WTC11 (cell line): Measurements from ENCODE around the gene YPEL4.

Experiments used
- MAX ChIP-seq: sonication (generic); formaldehyde crosslinking; IDR thresholded peaks from 2 replicates; pipeline ENCODE4 v1.8.0; 2022; ENCODE audit warnings: mild to moderate bottlenecking, missing genetic modification reagents
- MLX ChIP-seq: sonication (generic); formaldehyde crosslinking; IDR thresholded peaks from 2 replicates; pipeline ENCODE4 v1.8.1; 2023; ENCODE audit warnings: mild to moderate bottlenecking, missing genetic modification reagents, moderate library complexity
- MXD4 ChIP-seq: fragments of 250-450 bp; sonication (Bioruptor Pico); IDR thresholded peaks from 2 replicates; pipeline ENCODE4 v1.8.0; 2021; ENCODE audit warnings: mild to moderate bottlenecking, moderate library complexity, borderline replicate concordance
- ZNF138 ChIP-seq: sonication (generic); formaldehyde crosslinking; conservative IDR thresholded peaks from 2 replicates; pipeline ENCODE4 v1.8.1; 2022; ENCODE audit warnings: mild to moderate bottlenecking, moderate library complexity, missing genetic modification reagents
- ZNF396 ChIP-seq: fragments of 250-450 bp; sonication (Bioruptor Pico); IDR thresholded peaks from 2 replicates; pipeline ENCODE4 v1.8.0; 2021; ENCODE audit warnings: mild to moderate bottlenecking, moderate library complexity, borderline replicate concordance
- ZNF423 ChIP-seq: fragments of 250-450 bp; sonication (Bioruptor Pico); IDR thresholded peaks from 2 replicates; pipeline ENCODE4 v2.1.2; 2022; ENCODE audit warnings: mild to moderate bottlenecking, moderate library complexity
- TF ChIP-seq, protein P1 (sequence below): fragments of 200-600 bp; IDR thresholded peaks from 2 replicates; pipeline ENCODE4 v1.8.0; 2022; ENCODE audit warnings: antibody characterized with exemption
- TF ChIP-seq, protein P2 (sequence below): sonication (generic); formaldehyde crosslinking; IDR thresholded peaks from 2 replicates; pipeline ENCODE4 v1.8.0; 2022; ENCODE audit warnings: mild to moderate bottlenecking, missing genetic modification reagents

DNA sequence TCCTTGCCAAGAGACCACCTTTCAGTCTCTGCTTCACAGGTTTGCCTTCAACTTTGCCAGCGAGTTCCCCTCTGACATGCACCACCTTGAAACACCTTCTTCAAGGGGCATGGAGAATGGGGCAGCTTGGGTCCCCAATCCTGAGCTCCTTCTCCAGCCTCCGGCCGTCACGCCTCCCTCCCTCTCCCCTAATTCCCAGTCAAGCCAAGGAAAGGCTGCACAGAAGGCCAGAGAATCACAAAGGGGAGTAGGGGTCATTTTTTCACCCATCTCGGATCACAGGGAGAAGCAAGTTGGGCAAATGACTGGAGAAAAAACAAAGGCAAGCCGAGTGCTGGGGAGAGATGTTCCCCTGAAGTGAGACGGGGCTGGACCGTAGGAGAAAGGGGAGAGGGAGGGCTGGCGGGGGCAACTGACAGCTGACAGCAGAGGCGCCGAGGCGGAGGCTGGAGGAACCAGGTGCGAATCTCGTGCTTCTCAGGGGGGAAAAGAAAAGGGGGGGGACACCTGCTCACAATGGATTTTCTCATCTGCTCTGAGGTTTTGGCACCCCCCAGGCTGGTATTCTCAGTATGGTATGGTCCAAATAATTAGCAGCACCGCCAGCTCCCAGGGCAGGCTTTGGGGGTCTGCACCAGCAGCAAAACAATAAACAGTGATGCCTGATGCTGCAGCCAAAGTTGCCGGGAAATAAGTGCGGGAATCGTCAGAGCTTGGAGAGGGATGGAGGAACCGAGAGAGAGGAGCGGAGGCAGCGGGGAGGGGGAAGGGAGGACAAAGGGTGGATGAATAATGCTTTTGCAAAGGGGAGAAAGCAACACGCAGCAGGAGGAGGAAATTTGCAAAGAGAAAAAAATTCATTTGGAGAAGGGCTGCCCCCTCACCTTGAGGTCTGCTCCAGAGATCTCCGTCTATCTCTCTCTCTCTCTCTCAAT, 644 bp downstream of the YPEL4 start:
- TF ChIP-seq ZNF423 (CRISPR knock-in tag): no peak
- TF ChIP-seq, protein P1, sequence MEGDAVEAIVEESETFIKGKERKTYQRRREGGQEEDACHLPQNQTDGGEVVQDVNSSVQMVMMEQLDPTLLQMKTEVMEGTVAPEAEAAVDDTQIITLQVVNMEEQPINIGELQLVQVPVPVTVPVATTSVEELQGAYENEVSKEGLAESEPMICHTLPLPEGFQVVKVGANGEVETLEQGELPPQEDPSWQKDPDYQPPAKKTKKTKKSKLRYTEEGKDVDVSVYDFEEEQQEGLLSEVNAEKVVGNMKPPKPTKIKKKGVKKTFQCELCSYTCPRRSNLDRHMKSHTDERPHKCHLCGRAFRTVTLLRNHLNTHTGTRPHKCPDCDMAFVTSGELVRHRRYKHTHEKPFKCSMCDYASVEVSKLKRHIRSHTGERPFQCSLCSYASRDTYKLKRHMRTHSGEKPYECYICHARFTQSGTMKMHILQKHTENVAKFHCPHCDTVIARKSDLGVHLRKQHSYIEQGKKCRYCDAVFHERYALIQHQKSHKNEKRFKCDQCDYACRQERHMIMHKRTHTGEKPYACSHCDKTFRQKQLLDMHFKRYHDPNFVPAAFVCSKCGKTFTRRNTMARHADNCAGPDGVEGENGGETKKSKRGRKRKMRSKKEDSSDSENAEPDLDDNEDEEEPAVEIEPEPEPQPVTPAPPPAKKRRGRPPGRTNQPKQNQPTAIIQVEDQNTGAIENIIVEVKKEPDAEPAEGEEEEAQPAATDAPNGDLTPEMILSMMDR: no peak
- TF ChIP-seq, protein P2, sequence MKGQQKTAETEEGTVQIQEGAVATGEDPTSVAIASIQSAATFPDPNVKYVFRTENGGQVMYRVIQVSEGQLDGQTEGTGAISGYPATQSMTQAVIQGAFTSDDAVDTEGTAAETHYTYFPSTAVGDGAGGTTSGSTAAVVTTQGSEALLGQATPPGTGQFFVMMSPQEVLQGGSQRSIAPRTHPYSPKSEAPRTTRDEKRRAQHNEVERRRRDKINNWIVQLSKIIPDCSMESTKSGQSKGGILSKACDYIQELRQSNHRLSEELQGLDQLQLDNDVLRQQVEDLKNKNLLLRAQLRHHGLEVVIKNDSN (CRISPR knock-in tag): no peak
- TF ChIP-seq MLX: no peak
- TF ChIP-seq MXD4 (CRISPR knock-in tag): no peak
- TF ChIP-seq ZNF396 (CRISPR knock-in tag): no peak
- no peak for TF ChIP-seq ZNF138 (CRISPR knock-in tag)
- no peak for TF ChIP-seq MAX
